MCF 10A (cell line): Measurements from ENCODE around the gene KRTAP4-4. TPM values are rescaled to one million over a fixed set of nuclear protein-coding genes. Genes with fewer than 3 reads are reported as not detected.
"Not testable (repeated sequence)": the region's sequence is repeated elsewhere in the genome, so short reads cannot be mapped to it uniquely, and the experiment has no call there.

Experiments
- BruUV-seq: library from RNA; stranded (reverse); fragments of 400-500 nt; replicated peaks from 2 replicates; lab custom pipeline; 2021; lab: Mats Ljungman, UMichigan
- CTCF ChIA-PET: fragments of 300-600 bp; sonication (Branson Sonifier 250); formaldehyde crosslinking; extraction: SDS; loops from one replicate; lab custom pipeline; 2021; ENCODE audit warnings: antibody characterized with exemption, inconsistent platforms; lab: Yijun Ruan, JAX
- POLR2A ChIA-PET: fragments of 300-600, 350-650 bp; sonication (Branson Sonifier 250); formaldehyde crosslinking; extraction: SDS; loops from one replicate; lab custom pipeline; 2020; ENCODE audit warnings: antibody characterized with exemption, inconsistent platforms; lab: Yijun Ruan, JAX
- DNase-seq: peaks from one replicate; pipeline ENCODE4 v3.0.0-alpha.2; 2018; ENCODE audit not compliant: unreplicated experiment
- H3K27ac Mint-ChIP-seq: one replicate; pipeline ENCODE4 v1.8.0; 2022; ENCODE audit warnings: mild to moderate bottlenecking, low read depth, mixed read lengths; ENCODE audit not compliant: unreplicated experiment
- H3K27me3 Mint-ChIP-seq: one replicate; pipeline ENCODE4 v1.8.0; 2022; ENCODE audit warnings: mixed read lengths; ENCODE audit not compliant: insufficient read depth, unreplicated experiment
- H3K36me3 Mint-ChIP-seq: one replicate; pipeline ENCODE4 v1.8.0; 2022; ENCODE audit warnings: mild to moderate bottlenecking, moderate library complexity, mixed read lengths; ENCODE audit not compliant: insufficient read depth, unreplicated experiment
- H3K4me1 Mint-ChIP-seq: one replicate; pipeline ENCODE4 v1.8.0; 2022; ENCODE audit warnings: mixed read lengths; ENCODE audit not compliant: insufficient read depth, unreplicated experiment
- H3K4me3 Mint-ChIP-seq: one replicate; pipeline ENCODE4 v1.8.0; 2022; ENCODE audit warnings: mild to moderate bottlenecking, moderate library complexity, mixed read lengths; ENCODE audit not compliant: unreplicated experiment
- H3K9me3 Mint-ChIP-seq: one replicate; pipeline ENCODE4 v1.8.0; 2022; ENCODE audit warnings: mixed read lengths; ENCODE audit not compliant: unreplicated experiment
- intact Hi-C: fragments of 100-400 bp; cut with micrococcal nuclease; formaldehyde crosslinking; loops from 2 replicates; pipeline ENCODE4 v1.14.1; 2022
- total RNA-seq: library from RNA; stranded (reverse); gene quantifications from 2 replicates; pipeline ENCODE4 v1.2.3, GENCODE V29; 2022
- TF ChIP-seq, protein P1 (sequence below): fragments of 200-600 bp; IDR thresholded peaks from one replicate; pipeline ENCODE4 v1.8.0; 2022; ENCODE audit warnings: antibody characterized with exemption, mild to moderate bottlenecking; ENCODE audit not compliant: unreplicated experiment

Gene KRTAP4-4
- total RNA-seq, 1 experiment from 2014 or later: not detected

- peaks cover 11% of the 10 kb centered on the region for H3K4me1 Mint-ChIP-seq
- H3K36me3 Mint-ChIP-seq: no peaks in the 10 kb centered on the region
- ChIA-PET CTCF (no interaction called here), POLR2A (interaction anchor here (0.6 kb wide), 1 partner anchor 471 kb away, joined by 4 read pairs; no protein-coding TSS in a partner anchor)
- no peak overlapping the region for H3K4me3 Mint-ChIP-seq
- H3K27ac Mint-ChIP-seq: no peak overlapping the region
- TF ChIP-seq, protein P1, sequence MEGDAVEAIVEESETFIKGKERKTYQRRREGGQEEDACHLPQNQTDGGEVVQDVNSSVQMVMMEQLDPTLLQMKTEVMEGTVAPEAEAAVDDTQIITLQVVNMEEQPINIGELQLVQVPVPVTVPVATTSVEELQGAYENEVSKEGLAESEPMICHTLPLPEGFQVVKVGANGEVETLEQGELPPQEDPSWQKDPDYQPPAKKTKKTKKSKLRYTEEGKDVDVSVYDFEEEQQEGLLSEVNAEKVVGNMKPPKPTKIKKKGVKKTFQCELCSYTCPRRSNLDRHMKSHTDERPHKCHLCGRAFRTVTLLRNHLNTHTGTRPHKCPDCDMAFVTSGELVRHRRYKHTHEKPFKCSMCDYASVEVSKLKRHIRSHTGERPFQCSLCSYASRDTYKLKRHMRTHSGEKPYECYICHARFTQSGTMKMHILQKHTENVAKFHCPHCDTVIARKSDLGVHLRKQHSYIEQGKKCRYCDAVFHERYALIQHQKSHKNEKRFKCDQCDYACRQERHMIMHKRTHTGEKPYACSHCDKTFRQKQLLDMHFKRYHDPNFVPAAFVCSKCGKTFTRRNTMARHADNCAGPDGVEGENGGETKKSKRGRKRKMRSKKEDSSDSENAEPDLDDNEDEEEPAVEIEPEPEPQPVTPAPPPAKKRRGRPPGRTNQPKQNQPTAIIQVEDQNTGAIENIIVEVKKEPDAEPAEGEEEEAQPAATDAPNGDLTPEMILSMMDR: no peak
- BruUV-seq: no TSS peak
- no peak for DNase-seq
- H3K27me3 Mint-ChIP-seq: peaks cover 12% of the 10 kb centered on the region
- H3K9me3 Mint-ChIP-seq: peaks cover 5% of the 10 kb centered on the region
- intact Hi-C loops: no loop called here
Measured at GRCh38 chr17:41121742-41122141, 38.8 kb downstream of the KRTAP4-4 start.

- H3K27ac Mint-ChIP-seq, H3K9me3 Mint-ChIP-seq, CTCF ChIA-PET, intact Hi-C loops, H3K36me3 Mint-ChIP-seq, BruUV-seq, H3K4me3 Mint-ChIP-seq, DNase-seq: not testable (repeated sequence)
- Mint-ChIP-seq H3K4me1 (peaks cover 11% of the 10 kb centered on the region), H3K27me3 (peaks cover 13% of the 10 kb centered on the region)
- POLR2A ChIA-PET: interaction anchor here (0.8 kb wide), 1 partner anchor 171 kb away, joined by 3 read pairs; no protein-coding TSS in a partner anchor
Measured at GRCh38 chr17:41119696-41120690, 40.6 kb downstream of the KRTAP4-4 start.

DNA sequence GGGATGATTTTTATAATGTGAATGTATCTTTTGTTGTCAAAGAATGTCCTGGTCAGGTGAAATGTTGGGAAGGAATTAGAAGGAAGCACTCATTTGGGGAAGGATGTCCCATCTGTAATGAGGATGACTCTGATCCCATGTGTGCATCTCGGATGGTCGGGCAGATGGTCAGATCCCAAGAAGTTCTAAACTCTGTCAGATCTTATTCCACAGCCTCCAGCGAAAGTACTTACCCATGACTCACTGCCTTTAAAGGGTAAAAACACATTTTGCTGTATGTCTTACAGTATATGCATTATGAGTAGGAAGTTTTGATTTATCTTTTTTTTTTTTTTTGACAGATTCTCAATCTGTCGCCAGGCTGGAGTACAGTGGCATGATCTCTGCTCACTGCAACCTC, 41.8 kb downstream of the KRTAP4-4 start:
- peak; percentile 2 for DNase-seq
- TF ChIP-seq, protein P1: no peak
- Mint-ChIP-seq H3K4me1 (peaks cover 11% of the 10 kb centered on the region), H3K36me3 (no peaks in the 10 kb centered on the region), H3K9me3 (peaks cover 5% of the 10 kb centered on the region), H3K27ac (no peak overlapping the region), H3K27me3 (peaks cover 13% of the 10 kb centered on the region), H3K4me3 (no peak overlapping the region)
- ChIA-PET CTCF (no interaction called here), POLR2A (no interaction called here)
- intact Hi-C loops: no loop called here
- no TSS peak for BruUV-seq

GRCh38 chr17:41117846-41118386, 42.6 kb downstream of the KRTAP4-4 start, which contains the start of gene KRTAP4-11:
Gene KRTAP4-11 (minus strand): TSS chr17:41118373. CDS start chr17:41118315, 58 bp downstream.
- BruUV-seq, CTCF ChIA-PET, intact Hi-C loops, H3K4me1 Mint-ChIP-seq, POLR2A ChIA-PET, H3K9me3 Mint-ChIP-seq, H3K36me3 Mint-ChIP-seq, H3K27ac Mint-ChIP-seq, DNase-seq, H3K4me3 Mint-ChIP-seq: not testable (repeated sequence)
- peaks cover 13% of the 10 kb centered on the region for H3K27me3 Mint-ChIP-seq

GRCh38 chr17:41116297-41116696, 44.3 kb downstream of the KRTAP4-4 start:
- CTCF ChIA-PET: no interaction called here
- no peak overlapping the region for H3K4me3 Mint-ChIP-seq
- intact Hi-C loops: no loop called here

More at GRCh38 chr17:41116297-41116696, 44.3 kb downstream of the KRTAP4-4 start:
- TF ChIP-seq, protein P1: no peak
- H3K9me3 Mint-ChIP-seq: no peaks in the 10 kb centered on the region
- H3K27ac Mint-ChIP-seq: no peak overlapping the region
- no TSS peak for BruUV-seq
- H3K4me1 Mint-ChIP-seq: peaks cover 5% of the 10 kb centered on the region
- no peaks in the 10 kb centered on the region for H3K36me3 Mint-ChIP-seq
- H3K27me3 Mint-ChIP-seq: peaks cover 13% of the 10 kb centered on the region
- POLR2A ChIA-PET: no interaction called here
- DNase-seq: no peak
